Psoas muscle (tissue), 8 donors: ENCODE data around the gene KCNN3. TPM values are rescaled to one million over a fixed set of nuclear protein-coding genes. Genes with fewer than 3 reads are reported as not detected.
A peak's percentile ranks its signal among the peaks of the same experiment; 100 is the strongest.

Source experiments
- ATAC-seq, 4 donors: fragments of 200-7000 bp; cut with Tn5 transposase; one replicate each; pipeline ENCODE4 v1.9.1; 2020; ENCODE audit warnings: moderate library complexity in 3 of 4, mild to moderate bottlenecking in 2 of 4
- DNase-seq, 2 donors: peaks; one replicate each; pipeline ENCODE4 v3.0.0-alpha.2; 2020
- H3K27ac ChIP-seq: fragments of 200-600 bp; one replicate; pipeline ENCODE4 v1.8.0; 2022
- H3K27me3 ChIP-seq, 3 donors: fragments of 200-600 bp in 1 of 3; one replicate each; pipeline versions ENCODE4 v1.6.1 to v1.8.0; 2013 to 2022; ENCODE audit warnings: low read length in 2 of 3, mild to moderate bottlenecking in 2 of 3, moderate library complexity in 1 of 3; ENCODE audit not compliant: insufficient read depth in 3 of 3
- H3K36me3 ChIP-seq, 2 donors: fragments of 200-600 bp in 1 of 2; one replicate each; pipeline versions ENCODE4 v1.6.1 to v1.8.0; 2013 to 2022; ENCODE audit warnings: low read depth in 1 of 2, mild to moderate bottlenecking in 1 of 2, moderate library complexity in 1 of 2; ENCODE audit not compliant: insufficient read depth in 1 of 2
- H3K4me1 ChIP-seq: fragments of 200-600 bp; one replicate; pipeline ENCODE4 v1.8.0; 2022
- H3K4me3 ChIP-seq: fragments of 200-600 bp; one replicate; pipeline ENCODE4 v1.8.0; 2022; ENCODE audit warnings: mild to moderate bottlenecking
- H3K9me3 ChIP-seq: fragments of 200-600 bp; one replicate; pipeline ENCODE4 v1.8.0; 2022
- WGBS, 3 donors: extraction: QIAGEN DNeasy Blood & Tissue Kit; methylation state at CpG; one replicate each; pipeline versions ENCODE4 v1.1.6 to v1.1.7; 2013; 5-methylcytosine and 5-hydroxymethylcytosine counted together
- intact Hi-C, 2 donors: fragments of 100-400 bp; cut with DNase I; formaldehyde crosslinking; loops; one replicate each; pipeline versions ENCODE4 v1.11.0 to v1.14.2; 2022
- polyA plus RNA-seq, 3 donors: library from polyadenylated mRNA; stranded (reverse); fragments of 200-250 nt; gene quantifications; one replicate each; pipeline ENCODE4 v1.2.3, GENCODE V29; 2013
- total RNA-seq, 4 donors: library from RNA; stranded (reverse); fragmentation: NEBNext Ultra II Directional in 2 of 4; extraction: Animal tissue kit (Norgen Biotek cat#: 25700) in 2 of 4; gene quantifications; one replicate each; pipeline versions ENCODE4 v1.2.1 to v1.2.4, GENCODE V29; 2021 to 2023
- TF ChIP-seq, protein P1 (sequence below): fragments of 200-600 bp; IDR thresholded peaks from one replicate; pipeline ENCODE4 v1.8.0; 2022; ENCODE audit warnings: antibody characterized with exemption
- donor health status: healthy with polysubstance abuse.
- donor health status: DM: no; HTN: no; CAD: no; lungs with moderate emphysema.
- donor health status: Bipolar disorder and iron deficiency.
- donor health status: healthy.
- donor health status: DM: yes; HTN: yes; CAD: no.
- donor health status: DM: no; HTN: no; CAD: no.
- donor health status: DM: no; HTN: no; CAD: no.
- donor health status: DM: yes; HTN: yes; CAD: no.

The KCNN3 gene
- total and polyA plus RNA-seq, 7 donors, result 2.5 to 60.9 (median 11.8) TPM

- Histone ChIP-seq H3K36me3 (no peaks in the 10 kb centered on the region), H3K4me3 (peak overlapping the region; percentile 51), H3K27me3 (no peaks in the 10 kb centered on the region), H3K27ac (peak overlapping the region; percentile 91), H3K9me3 (no peaks in the 10 kb centered on the region), H3K4me1 (peaks cover 73% of the 10 kb centered on the region)
- ATAC-seq, result peak; percentile 85 to 88 (median 88)
- peak; percentile 54 to 83 for DNase-seq
- WGBS, 3 donors, result 18 to 55% (median 24%) methylated on average over 17 of the region's 17 CpGs
- intact Hi-C loops, result loop anchor here (2.0 to 5.0 kb wide), 2 partner anchors 52 to 58 kb away; no protein-coding TSS in a partner anchor
- TF ChIP-seq, protein P1, sequence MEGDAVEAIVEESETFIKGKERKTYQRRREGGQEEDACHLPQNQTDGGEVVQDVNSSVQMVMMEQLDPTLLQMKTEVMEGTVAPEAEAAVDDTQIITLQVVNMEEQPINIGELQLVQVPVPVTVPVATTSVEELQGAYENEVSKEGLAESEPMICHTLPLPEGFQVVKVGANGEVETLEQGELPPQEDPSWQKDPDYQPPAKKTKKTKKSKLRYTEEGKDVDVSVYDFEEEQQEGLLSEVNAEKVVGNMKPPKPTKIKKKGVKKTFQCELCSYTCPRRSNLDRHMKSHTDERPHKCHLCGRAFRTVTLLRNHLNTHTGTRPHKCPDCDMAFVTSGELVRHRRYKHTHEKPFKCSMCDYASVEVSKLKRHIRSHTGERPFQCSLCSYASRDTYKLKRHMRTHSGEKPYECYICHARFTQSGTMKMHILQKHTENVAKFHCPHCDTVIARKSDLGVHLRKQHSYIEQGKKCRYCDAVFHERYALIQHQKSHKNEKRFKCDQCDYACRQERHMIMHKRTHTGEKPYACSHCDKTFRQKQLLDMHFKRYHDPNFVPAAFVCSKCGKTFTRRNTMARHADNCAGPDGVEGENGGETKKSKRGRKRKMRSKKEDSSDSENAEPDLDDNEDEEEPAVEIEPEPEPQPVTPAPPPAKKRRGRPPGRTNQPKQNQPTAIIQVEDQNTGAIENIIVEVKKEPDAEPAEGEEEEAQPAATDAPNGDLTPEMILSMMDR, result no peak
Measured at GRCh38 chr1:154808909-154809262, 61.2 kb downstream of the KCNN3 start.

- WGBS, 3 donors, result 39 to 70% (median 52%) methylated on average over 12 of the region's 12 CpGs
- peak overlapping the region; percentile 31 for H3K4me3 ChIP-seq
Measured at GRCh38 chr1:154808261-154808908, 61.7 kb downstream of the KCNN3 start.

GRCh38 chr1:154807048-154807591 lies 63.0 kb downstream of the KCNN3 start:
- DNase-seq (no peak), ATAC-seq (no peak)
- Histone ChIP-seq H3K9me3 (no peaks in the 10 kb centered on the region), H3K27ac (peak overlapping the region; percentile 51), H3K4me1 (peaks cover 76% of the 10 kb centered on the region), H3K27me3 (no peaks in the 10 kb centered on the region), H3K4me3 (no peak overlapping the region), H3K36me3 (no peaks in the 10 kb centered on the region)
- WGBS, 3 donors, result 50 to 67% (median 54%) methylated on average over 12 of the region's 12 CpGs
- TF ChIP-seq, protein P1, result no peak
- intact Hi-C loops, result loop anchor here in 1 of 2 donors (5.0 kb wide), 1 partner anchor 60 kb away; no protein-coding TSS in a partner anchor

More at GRCh38 chr1:154808261-154808908, 61.7 kb downstream of the KCNN3 start:
- peak overlapping the region; percentile 91 for H3K27ac ChIP-seq
- intact Hi-C loops, result loop anchor here (2.0 to 5.0 kb wide), 2 partner anchors 52 to 59 kb away; no protein-coding TSS in a partner anchor
- H3K27me3 ChIP-seq, result no peaks in the 10 kb centered on the region
- ATAC-seq, result peak; percentile 8 to 50 (median 30)
- peak in 1 of 2 donors; percentile 54 for DNase-seq
- no peaks in the 10 kb centered on the region for H3K36me3 ChIP-seq
- TF ChIP-seq, protein P1, result no peak
- peaks cover 74% of the 10 kb centered on the region for H3K4me1 ChIP-seq
- H3K9me3 ChIP-seq, result no peaks in the 10 kb centered on the region

DNA sequence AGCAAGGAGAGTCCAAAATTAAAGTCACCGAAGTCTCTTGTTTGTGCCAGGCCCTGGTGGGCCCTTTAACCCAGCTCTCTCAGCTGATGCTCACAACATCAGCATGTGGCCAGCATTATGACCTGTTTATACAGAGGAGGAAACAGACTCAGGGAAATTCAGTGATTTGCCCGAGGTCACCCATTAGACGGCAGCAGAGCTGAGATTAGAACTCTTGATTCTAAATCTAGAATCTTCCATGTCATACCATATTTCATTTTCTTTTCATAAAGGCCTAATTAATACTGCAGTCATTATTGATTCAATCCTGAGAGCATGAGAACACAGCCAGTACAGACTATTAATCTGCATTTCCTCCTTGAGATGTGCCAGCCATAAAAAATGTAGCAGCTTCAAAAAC lies 63.7 kb downstream of the KCNN3 start:
- intact Hi-C loops, result loop anchor here in 1 of 2 donors (5.0 kb wide), 1 partner anchor 61 kb away; no protein-coding TSS in a partner anchor
- Histone ChIP-seq H3K4me1 (peaks cover 77% of the 10 kb centered on the region), H3K27me3 (no peaks in the 10 kb centered on the region), H3K9me3 (no peaks in the 10 kb centered on the region), H3K4me3 (no peak overlapping the region), H3K27ac (no peak overlapping the region), H3K36me3 (no peaks in the 10 kb centered on the region)
- TF ChIP-seq, protein P1, result no peak
- ATAC-seq, result no peak
- WGBS, 3 donors, result 46 to 74% (median 59%) methylated on average over 3 of the region's 3 CpGs
- no peak for DNase-seq
